K562 (cell line): ENCODE measurements around the gene PPM1N. TPM values are rescaled to one million over a fixed set of nuclear protein-coding genes. Genes with fewer than 3 reads are reported as not detected.

Experiments
- polyA plus RNA-seq, 8 experiments: library from polyadenylated mRNA; depleted of rRNA in 4 of 8; stranded (reverse) in 5 of 8; unstranded in 3 of 8; fragments of >200 nt; fragmentation: Nextera tagmentation in 2 of 8; fragmentation: Illumina TruSeq in 1 of 8; extraction: Ambion mirVana in 2 of 8; extraction: Trizol in 1 of 8; gene quantifications; 2 replicates each; pipeline versions ENCODE4 v1.2.1 to v1.2.3, GENCODE V29; 2011 to 2014; ENCODE audit warnings: inconsistent platforms in 1 of 8, missing spikeins in 1 of 8
- total RNA-seq, 7 experiments: library from RNA; depleted of rRNA in 6 of 7; stranded (reverse); fragments of >200 nt in 6 of 7; fragmentation: Illumina TruSeq in 2 of 7; extraction: Trizol in 2 of 7; gene quantifications; 2 replicates each; pipeline versions ENCODE4 v1.2.1 to v1.2.3, GENCODE V29; 2011 to 2021; ENCODE audit warnings: low replicate concordance in 1 of 7

Gene PPM1N
- total and polyA plus RNA-seq, 9 of the 15 experiments (the other 6 are each of a cell fraction or from before 2014, with no cell fraction given): 4.5 to 15.6 (median 8.7) TPM

Other genes with a start within 250 kb of the PPM1N start
Only the 7 nearest of the 18 such genes appear.
- gene PPP1R13L, start 93.4 kb upstream of the PPM1N start, total RNA-seq (2014; rRNA removed): 2.3 TPM in 2 replicates
- 0.84 and 1.0 TPM in 2 replicates for gene PPP1R13L, start 93.4 kb upstream of the PPM1N start, total RNA-seq (2014; rRNA removed; fragmentation: Illumina TruSeq; extraction: Trizol)
- gene PPP1R13L, start 93.4 kb upstream of the PPM1N start, total RNA-seq (2015; rRNA removed; fragmentation: Illumina TruSeq; extraction: Trizol): 0.83 and 0.94 TPM in 2 replicates
- 4.5 and 6.7 TPM in 2 replicates for gene PPP1R13L, start 93.4 kb upstream of the PPM1N start, total RNA-seq (2021)
- 2.0 and 6.6 TPM in 2 replicates for gene PPP1R13L, start 93.4 kb upstream of the PPM1N start, polyA plus RNA-seq (2011; rRNA removed)
- gene PPP1R13L, start 93.4 kb upstream of the PPM1N start, polyA plus RNA-seq (2014; fragmentation: Illumina TruSeq; extraction: Trizol): 2.7 and 3.6 TPM in 2 replicates
- gene PPP1R13L, start 93.4 kb upstream of the PPM1N start, polyA plus RNA-seq (2014; fragmentation: Nextera tagmentation; extraction: Ambion mirVana): under 1 TPM; 0.32 to 0.82 TPM
- gene PPP1R13L, start 93.4 kb upstream of the PPM1N start, polyA plus RNA-seq (2014; rRNA removed): 1.7 and 3.7 TPM in 2 replicates
- 36.6 and 50.6 TPM in 2 replicates for gene POLR1G, start 91.8 kb upstream of the PPM1N start, total RNA-seq (2014; rRNA removed)
- 19.7 and 22.7 TPM in 2 replicates for gene POLR1G, start 91.8 kb upstream of the PPM1N start, total RNA-seq (2014; rRNA removed; fragmentation: Illumina TruSeq; extraction: Trizol)
- gene POLR1G, start 91.8 kb upstream of the PPM1N start, total RNA-seq (2015; rRNA removed; fragmentation: Illumina TruSeq; extraction: Trizol): 50.1 and 51.0 TPM in 2 replicates
- 27.4 and 32.1 TPM in 2 replicates for gene POLR1G, start 91.8 kb upstream of the PPM1N start, total RNA-seq (2021)
- 8.5 and 9.7 TPM in 2 replicates for gene POLR1G, start 91.8 kb upstream of the PPM1N start, polyA plus RNA-seq (2011; rRNA removed)
- gene POLR1G, start 91.8 kb upstream of the PPM1N start, polyA plus RNA-seq (2014; fragmentation: Illumina TruSeq; extraction: Trizol): 32.6 and 37.4 TPM in 2 replicates
- gene POLR1G, start 91.8 kb upstream of the PPM1N start, polyA plus RNA-seq (2014; fragmentation: Nextera tagmentation; extraction: Ambion mirVana): 1 to 10 TPM; 3.0 to 6.4 TPM
- gene POLR1G, start 91.8 kb upstream of the PPM1N start, polyA plus RNA-seq (2014; rRNA removed): 29.2 and 31.7 TPM in 2 replicates
- gene ERCC1, start 74.5 kb upstream of the PPM1N start, total RNA-seq (2014; rRNA removed): 87.1 and 89.4 TPM in 2 replicates
- 31.1 and 37.7 TPM in 2 replicates for gene ERCC1, start 74.5 kb upstream of the PPM1N start, total RNA-seq (2014; rRNA removed; fragmentation: Illumina TruSeq; extraction: Trizol)
- gene ERCC1, start 74.5 kb upstream of the PPM1N start, total RNA-seq (2015; rRNA removed; fragmentation: Illumina TruSeq; extraction: Trizol): 49.9 and 57.3 TPM in 2 replicates
- 75.1 and 75.5 TPM in 2 replicates for gene ERCC1, start 74.5 kb upstream of the PPM1N start, total RNA-seq (2021)
- gene ERCC1, start 74.5 kb upstream of the PPM1N start, polyA plus RNA-seq (2011; rRNA removed): 60.0 and 67.5 TPM in 2 replicates
- gene ERCC1, start 74.5 kb upstream of the PPM1N start, polyA plus RNA-seq (2014; fragmentation: Illumina TruSeq; extraction: Trizol): 70.3 and 86.8 TPM in 2 replicates
- 10 to 100 TPM in 1 of 2 experiments, 1 to 10 TPM in 1; 9.3 to 17.0 TPM for gene ERCC1, start 74.5 kb upstream of the PPM1N start, polyA plus RNA-seq (2014; fragmentation: Nextera tagmentation; extraction: Ambion mirVana)
- gene ERCC1, start 74.5 kb upstream of the PPM1N start, polyA plus RNA-seq (2014; rRNA removed): 92.6 and 95.8 TPM in 2 replicates
- gene FOSB, start 30.4 kb upstream of the PPM1N start, total RNA-seq (2014; rRNA removed): 1.2 and 1.6 TPM in 2 replicates
- 0.73 TPM in 2 replicates for gene FOSB, start 30.4 kb upstream of the PPM1N start, total RNA-seq (2014; rRNA removed; fragmentation: Illumina TruSeq; extraction: Trizol)
- gene FOSB, start 30.4 kb upstream of the PPM1N start, total RNA-seq (2015; rRNA removed; fragmentation: Illumina TruSeq; extraction: Trizol): 0.18 and 0.26 TPM in 2 replicates
- gene FOSB, start 30.4 kb upstream of the PPM1N start, total RNA-seq (2021): 2.4 and 2.7 TPM in 2 replicates
- 0.25 and 0.27 TPM in 2 replicates for gene FOSB, start 30.4 kb upstream of the PPM1N start, polyA plus RNA-seq (2011; rRNA removed)
- gene FOSB, start 30.4 kb upstream of the PPM1N start, polyA plus RNA-seq (2014; fragmentation: Illumina TruSeq; extraction: Trizol): 1.2 and 1.4 TPM in 2 replicates
- under 1 TPM; 0.11 to 0.30 TPM for gene FOSB, start 30.4 kb upstream of the PPM1N start, polyA plus RNA-seq (2014; fragmentation: Nextera tagmentation; extraction: Ambion mirVana)
- gene FOSB, start 30.4 kb upstream of the PPM1N start, polyA plus RNA-seq (2014; rRNA removed): 0.93 and 2.9 TPM in 2 replicates
- gene RTN2, start 1.4 kb upstream of the PPM1N start, total RNA-seq (2014; rRNA removed): 9.3 and 20.1 TPM in 2 replicates
- gene RTN2, start 1.4 kb upstream of the PPM1N start, total RNA-seq (2014; rRNA removed; fragmentation: Illumina TruSeq; extraction: Trizol): 6.9 and 7.2 TPM in 2 replicates
- gene RTN2, start 1.4 kb upstream of the PPM1N start, total RNA-seq (2015; rRNA removed; fragmentation: Illumina TruSeq; extraction: Trizol): 7.2 and 8.3 TPM in 2 replicates
- gene RTN2, start 1.4 kb upstream of the PPM1N start, total RNA-seq (2021): 21.4 and 24.3 TPM in 2 replicates
- 14.1 and 23.1 TPM in 2 replicates for gene RTN2, start 1.4 kb upstream of the PPM1N start, polyA plus RNA-seq (2011; rRNA removed)
- 18.6 and 23.7 TPM in 2 replicates for gene RTN2, start 1.4 kb upstream of the PPM1N start, polyA plus RNA-seq (2014; fragmentation: Illumina TruSeq; extraction: Trizol)
- under 1 TPM; 0.53 to 0.69 TPM for gene RTN2, start 1.4 kb upstream of the PPM1N start, polyA plus RNA-seq (2014; fragmentation: Nextera tagmentation; extraction: Ambion mirVana)
- gene RTN2, start 1.4 kb upstream of the PPM1N start, polyA plus RNA-seq (2014; rRNA removed): 12.3 and 18.7 TPM in 2 replicates
- 207 and 522 TPM in 2 replicates for gene VASP, start 9.0 kb downstream of the PPM1N start, total RNA-seq (2014; rRNA removed)
- 98.6 and 104 TPM in 2 replicates for gene VASP, start 9.0 kb downstream of the PPM1N start, total RNA-seq (2014; rRNA removed; fragmentation: Illumina TruSeq; extraction: Trizol)
- 112 and 114 TPM in 2 replicates for gene VASP, start 9.0 kb downstream of the PPM1N start, total RNA-seq (2015; rRNA removed; fragmentation: Illumina TruSeq; extraction: Trizol)
- gene VASP, start 9.0 kb downstream of the PPM1N start, total RNA-seq (2021): 248 and 261 TPM in 2 replicates
- 92.0 and 102 TPM in 2 replicates for gene VASP, start 9.0 kb downstream of the PPM1N start, polyA plus RNA-seq (2011; rRNA removed)
- 169 and 182 TPM in 2 replicates for gene VASP, start 9.0 kb downstream of the PPM1N start, polyA plus RNA-seq (2014; fragmentation: Illumina TruSeq; extraction: Trizol)
- gene VASP, start 9.0 kb downstream of the PPM1N start, polyA plus RNA-seq (2014; fragmentation: Nextera tagmentation; extraction: Ambion mirVana): 10 to 100 TPM; 16.7 to 22.6 TPM
- 148 and 251 TPM in 2 replicates for gene VASP, start 9.0 kb downstream of the PPM1N start, polyA plus RNA-seq (2014; rRNA removed)
- gene OPA3, start 86.4 kb downstream of the PPM1N start, total RNA-seq (2014; rRNA removed): 5.5 and 7.7 TPM in 2 replicates
- 8.4 and 9.0 TPM in 2 replicates for gene OPA3, start 86.4 kb downstream of the PPM1N start, total RNA-seq (2014; rRNA removed; fragmentation: Illumina TruSeq; extraction: Trizol)
- gene OPA3, start 86.4 kb downstream of the PPM1N start, total RNA-seq (2015; rRNA removed; fragmentation: Illumina TruSeq; extraction: Trizol): 12.2 and 12.9 TPM in 2 replicates
- 16.8 and 18.8 TPM in 2 replicates for gene OPA3, start 86.4 kb downstream of the PPM1N start, total RNA-seq (2021)
- 14.2 and 16.4 TPM in 2 replicates for gene OPA3, start 86.4 kb downstream of the PPM1N start, polyA plus RNA-seq (2011; rRNA removed)
- 10.6 and 12.6 TPM in 2 replicates for gene OPA3, start 86.4 kb downstream of the PPM1N start, polyA plus RNA-seq (2014; fragmentation: Illumina TruSeq; extraction: Trizol)
- 1 to 10 TPM; 1.4 to 2.1 TPM for gene OPA3, start 86.4 kb downstream of the PPM1N start, polyA plus RNA-seq (2014; fragmentation: Nextera tagmentation; extraction: Ambion mirVana)
- gene OPA3, start 86.4 kb downstream of the PPM1N start, polyA plus RNA-seq (2014; rRNA removed): 7.0 and 9.3 TPM in 2 replicates